ENCODE measurements around the gene ECM2.

DNA sequence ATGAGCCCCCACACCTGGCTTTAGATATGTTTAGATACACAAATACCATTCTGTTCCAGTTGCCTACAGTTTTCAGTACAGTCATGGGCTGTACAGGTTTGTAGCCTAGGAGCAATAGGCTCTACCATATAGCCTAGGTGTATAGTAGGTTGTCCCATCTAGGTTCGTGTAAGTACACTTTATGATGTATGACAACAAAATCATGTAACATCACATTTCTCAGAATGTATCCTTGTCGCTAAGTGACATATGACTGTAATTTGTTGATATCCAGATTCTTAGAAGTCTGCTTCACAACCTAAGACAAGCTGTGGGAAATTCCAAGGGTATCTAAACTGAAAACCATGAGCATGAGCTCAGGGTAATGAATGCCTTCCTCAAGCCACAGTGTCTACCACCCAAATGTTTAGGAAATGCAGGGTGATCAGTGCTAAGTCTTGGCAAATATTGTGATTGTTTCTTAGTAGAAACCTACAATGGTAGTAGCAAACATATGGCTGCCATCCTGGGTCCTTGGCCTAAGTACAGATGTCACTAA is 8.4 kb downstream of the ECM2 start:
- TF ChIP-seq, protein P1, sequence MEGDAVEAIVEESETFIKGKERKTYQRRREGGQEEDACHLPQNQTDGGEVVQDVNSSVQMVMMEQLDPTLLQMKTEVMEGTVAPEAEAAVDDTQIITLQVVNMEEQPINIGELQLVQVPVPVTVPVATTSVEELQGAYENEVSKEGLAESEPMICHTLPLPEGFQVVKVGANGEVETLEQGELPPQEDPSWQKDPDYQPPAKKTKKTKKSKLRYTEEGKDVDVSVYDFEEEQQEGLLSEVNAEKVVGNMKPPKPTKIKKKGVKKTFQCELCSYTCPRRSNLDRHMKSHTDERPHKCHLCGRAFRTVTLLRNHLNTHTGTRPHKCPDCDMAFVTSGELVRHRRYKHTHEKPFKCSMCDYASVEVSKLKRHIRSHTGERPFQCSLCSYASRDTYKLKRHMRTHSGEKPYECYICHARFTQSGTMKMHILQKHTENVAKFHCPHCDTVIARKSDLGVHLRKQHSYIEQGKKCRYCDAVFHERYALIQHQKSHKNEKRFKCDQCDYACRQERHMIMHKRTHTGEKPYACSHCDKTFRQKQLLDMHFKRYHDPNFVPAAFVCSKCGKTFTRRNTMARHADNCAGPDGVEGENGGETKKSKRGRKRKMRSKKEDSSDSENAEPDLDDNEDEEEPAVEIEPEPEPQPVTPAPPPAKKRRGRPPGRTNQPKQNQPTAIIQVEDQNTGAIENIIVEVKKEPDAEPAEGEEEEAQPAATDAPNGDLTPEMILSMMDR (IDR thresholded peaks at IDR 0.05; ENCODE audit: poor library complexity) = no peak
- no peak for TF ChIP-seq EZH2phosphoT487 (IDR thresholded peaks at IDR 0.05; ENCODE audit: low read depth, severe bottlenecking, unreplicated experiment)
- no peak for TF ChIP-seq EZH2 (IDR thresholded peaks at IDR 0.05; ENCODE audit: borderline replicate concordance)
